WTC11 (cell line): Measurements from ENCODE around the gene RIMS4. TPM values are rescaled to one million over a fixed set of nuclear protein-coding genes. Genes with fewer than 3 reads are reported as not detected.

Experiments used
- ATAC-seq: fragments of 200-7000 bp; cut with Tn5 transposase; 2 replicates; pipeline ENCODE4 v1.10.0; 2021; ENCODE audit warnings: mild to moderate bottlenecking, moderate library complexity
- CTCF ChIA-PET: fragments of 300-600 bp; sonication (Branson Sonifier 250); formaldehyde crosslinking; loops from one replicate; lab custom pipeline; 2021; ENCODE audit warnings: antibody characterized with exemption; lab: Charles Lee
- POLR2A ChIA-PET: fragments of 350-600 bp; sonication (Branson Sonifier 250); formaldehyde crosslinking; loops from one replicate; lab custom pipeline; 2021; ENCODE audit warnings: antibody characterized with exemption; lab: Charles Lee
- DNase-seq: peaks from one replicate; pipeline ENCODE4 v3.0.0; 2021; ENCODE audit warnings: low spot score
- H3K27ac Mint-ChIP-seq: 2 replicates; pipeline ENCODE4 v1.8.0; 2021; ENCODE audit warnings: mixed read lengths
- H3K27me3 Mint-ChIP-seq: 2 replicates; pipeline ENCODE4 v1.8.0; 2021; ENCODE audit warnings: low read depth, mild to moderate bottlenecking, moderate library complexity, mixed read lengths
- H3K36me3 Mint-ChIP-seq: 2 replicates; pipeline ENCODE4 v1.8.0; 2021; ENCODE audit warnings: mixed read lengths
- H3K4me1 Mint-ChIP-seq: 2 replicates; pipeline ENCODE4 v1.8.0; 2022; ENCODE audit warnings: mixed read lengths
- H3K4me3 Mint-ChIP-seq: 2 replicates; pipeline ENCODE4 v1.8.0; 2021; ENCODE audit warnings: mild to moderate bottlenecking, moderate library complexity, mixed read lengths
- H3K9me3 Mint-ChIP-seq: 2 replicates; pipeline ENCODE4 v1.8.0; 2021; ENCODE audit warnings: mixed read lengths
- ATF3 ChIP-seq: sonication (generic); formaldehyde crosslinking; conservative IDR thresholded peaks from 2 replicates; pipeline ENCODE4 v1.8.1; 2022; ENCODE audit warnings: mild to moderate bottlenecking, missing genetic modification reagents
- CDX4 ChIP-seq: fragments of 250-450 bp; sonication (Bioruptor Pico); IDR thresholded peaks from 2 replicates; pipeline ENCODE4 v1.9.0; 2021; ENCODE audit warnings: moderate library complexity, mild to moderate bottlenecking, inconsistent platforms, borderline replicate concordance
- CREM ChIP-seq: sonication (generic); formaldehyde crosslinking; IDR thresholded peaks from 2 replicates; pipeline ENCODE4 v1.8.1; 2022; ENCODE audit warnings: mild to moderate bottlenecking, missing genetic modification reagents, moderate library complexity
- E2F4 ChIP-seq: sonication (generic); formaldehyde crosslinking; IDR thresholded peaks from 2 replicates; pipeline ENCODE4 v1.8.1; 2022; ENCODE audit warnings: low read depth, mild to moderate bottlenecking, moderate library complexity, missing genetic modification reagents, borderline replicate concordance
- EMX1 ChIP-seq: fragments of 250-450 bp; sonication (Bioruptor Pico); IDR thresholded peaks from 2 replicates; pipeline ENCODE4 v1.8.0; 2021; ENCODE audit warnings: mild to moderate bottlenecking
- ETV6 ChIP-seq: sonication (generic); formaldehyde crosslinking; IDR thresholded peaks from 2 replicates; pipeline ENCODE4 v1.8.1; 2022; ENCODE audit warnings: mild to moderate bottlenecking, missing genetic modification reagents
- GABPB1 ChIP-seq: sonication (generic); formaldehyde crosslinking; IDR thresholded peaks from 2 replicates; pipeline ENCODE4 v1.8.1; 2023; ENCODE audit warnings: mild to moderate bottlenecking, missing genetic modification reagents
- JUN ChIP-seq: sonication (generic); formaldehyde crosslinking; IDR thresholded peaks from 2 replicates; pipeline ENCODE4 v1.8.0; 2023; ENCODE audit warnings: mild to moderate bottlenecking, missing genetic modification reagents
- MAX ChIP-seq: sonication (generic); formaldehyde crosslinking; IDR thresholded peaks from 2 replicates; pipeline ENCODE4 v1.8.0; 2022; ENCODE audit warnings: mild to moderate bottlenecking, missing genetic modification reagents
- MLX ChIP-seq: sonication (generic); formaldehyde crosslinking; IDR thresholded peaks from 2 replicates; pipeline ENCODE4 v1.8.1; 2023; ENCODE audit warnings: mild to moderate bottlenecking, missing genetic modification reagents, moderate library complexity
- OVOL2 ChIP-seq: fragments of 250-450 bp; sonication (Bioruptor Pico); IDR thresholded peaks from 2 replicates; pipeline ENCODE4 v1.9.0; 2021; ENCODE audit warnings: mild to moderate bottlenecking, borderline replicate concordance
- SMAD3 ChIP-seq: sonication (generic); formaldehyde crosslinking; IDR thresholded peaks from 2 replicates; pipeline ENCODE4 v1.8.0; 2022; ENCODE audit warnings: missing genetic modification reagents, mild to moderate bottlenecking, borderline replicate concordance
- SP1 ChIP-seq: sonication (generic); formaldehyde crosslinking; conservative IDR thresholded peaks from 2 replicates; pipeline ENCODE4 v1.8.1; 2022; ENCODE audit warnings: missing genetic modification reagents
- TEAD1 ChIP-seq: sonication (generic); formaldehyde crosslinking; IDR thresholded peaks from 2 replicates; pipeline ENCODE4 v1.8.0; 2022; ENCODE audit warnings: mild to moderate bottlenecking, missing genetic modification reagents
- USF1 ChIP-seq: sonication (generic); formaldehyde crosslinking; IDR thresholded peaks from 2 replicates; pipeline ENCODE4 v1.8.0; 2022; ENCODE audit warnings: mild to moderate bottlenecking, missing genetic modification reagents
- ZMAT4 ChIP-seq: fragments of 250-450 bp; sonication (Bioruptor Pico); IDR thresholded peaks from 2 replicates; pipeline ENCODE4 v1.9.0; 2021; ENCODE audit warnings: mild to moderate bottlenecking
- ZNF138 ChIP-seq: sonication (generic); formaldehyde crosslinking; conservative IDR thresholded peaks from 2 replicates; pipeline ENCODE4 v1.8.1; 2022; ENCODE audit warnings: mild to moderate bottlenecking, moderate library complexity, missing genetic modification reagents
- ZNF263 ChIP-seq: sonication (generic); formaldehyde crosslinking; IDR thresholded peaks from 2 replicates; pipeline ENCODE4 v1.8.1; 2022; ENCODE audit warnings: low read depth, mild to moderate bottlenecking, moderate library complexity, missing genetic modification reagents
- ZNF281 ChIP-seq: sonication (generic); formaldehyde crosslinking; IDR thresholded peaks from 2 replicates; pipeline ENCODE4 v1.8.0; 2023; ENCODE audit warnings: mild to moderate bottlenecking, missing genetic modification reagents
- ZNF416 ChIP-seq: fragments of 250-450 bp; sonication (Bioruptor Pico); IDR thresholded peaks from 2 replicates; pipeline ENCODE4 v1.9.0; 2021; ENCODE audit warnings: mild to moderate bottlenecking, inconsistent platforms
- total RNA-seq: library from RNA; stranded (reverse); gene quantifications from 3 replicates; pipeline ENCODE4 v1.2.3, GENCODE V29; 2021

RIMS4 gene
- total RNA-seq, 1 experiment from 2014 or later: 24.8 TPM

GRCh38 chr20:44788706-44789456 is 21.5 kb downstream of the RIMS4 start:
- H3K9me3 Mint-ChIP-seq: no peaks in the 10 kb centered on the region
- H3K4me3 Mint-ChIP-seq: no peak overlapping the region
- no peak for ATAC-seq
- H3K36me3 Mint-ChIP-seq: no peaks in the 10 kb centered on the region
- TF ChIP-seq TEAD1 (CRISPR knock-in tag) (no peak), ZNF281 (CRISPR knock-in tag) (no peak), MAX (CRISPR knock-in tag) (no peak), ZNF263 (no peak), E2F4 (CRISPR knock-in tag) (no peak)
- TF ChIP-seq, all 79 proteins: peak for 0
- DNase-seq: no peak
- no peak overlapping the region for H3K27ac Mint-ChIP-seq
- no peaks in the 10 kb centered on the region for H3K27me3 Mint-ChIP-seq
- H3K4me1 Mint-ChIP-seq: peaks cover 36% of the 10 kb centered on the region
- ChIA-PET CTCF (interaction anchor here (0.9 to 2.8 kb wide), 2 partner anchors 12 to 78 kb away, joined by 3 to 8 read pairs; no protein-coding TSS in a partner anchor), POLR2A (no interaction called here)

- H3K4me3 Mint-ChIP-seq: no peak overlapping the region
- H3K36me3 Mint-ChIP-seq: no peaks in the 10 kb centered on the region
- H3K4me1 Mint-ChIP-seq: peaks cover 32% of the 10 kb centered on the region
- ChIA-PET CTCF (interaction anchor here (2.7 to 4.7 kb wide), 2 partner anchors 12 to 97 kb away, joined by 21 to 65 read pairs; partner anchors contain the start of gene YWHAB), POLR2A (interaction anchor here (0.7 kb wide), 1 partner anchor 1298 kb away, joined by 5 read pairs; no protein-coding TSS in a partner anchor)
- no peaks in the 10 kb centered on the region for H3K9me3 Mint-ChIP-seq
- DNase-seq (no peak), ATAC-seq (no peak)
- no peaks in the 10 kb centered on the region for H3K27me3 Mint-ChIP-seq
- TF ChIP-seq CREM (CRISPR knock-in tag): no peak
- TF ChIP-seq SMAD3 (CRISPR knock-in tag): no peak
- no peak for TF ChIP-seq E2F4 (CRISPR knock-in tag)
- no peak for TF ChIP-seq USF1 (CRISPR knock-in tag)
- no peak for TF ChIP-seq ZMAT4 (CRISPR knock-in tag)
- no peak for TF ChIP-seq ZNF138 (CRISPR knock-in tag)
- no peak for TF ChIP-seq MLX
- TF ChIP-seq CDX4 (CRISPR knock-in tag): no peak
- TF ChIP-seq ETV6 (CRISPR knock-in tag): no peak
- TF ChIP-seq ATF3 (CRISPR knock-in tag): no peak
- TF ChIP-seq EMX1 (CRISPR knock-in tag): no peak
- TF ChIP-seq SP1: no peak
- TF ChIP-seq JUN: no peak
- no peak for TF ChIP-seq ZNF416
- TF ChIP-seq OVOL2 (CRISPR knock-in tag): no peak
- no peak for TF ChIP-seq GABPB1 (CRISPR knock-in tag)
- no peak overlapping the region for H3K27ac Mint-ChIP-seq
Observed at GRCh38 chr20:44787299-44787698, 23.0 kb downstream of the RIMS4 start.
